Heart left ventricle (tissue), 16 donors: ENCODE results near the gene CYP2R1. TPM values are rescaled to one million over a fixed set of nuclear protein-coding genes. Genes with fewer than 3 reads are reported as not detected.

ENCODE experiments used
- ATAC-seq, 4 donors: fragments of 200-7000 bp; cut with Tn5 transposase; one replicate each; pipeline ENCODE4 v1.9.1; 2020 to 2022; ENCODE audit warnings: moderate library complexity in 4 of 4, mild to moderate bottlenecking in 3 of 4, moderate number of reproducible peaks in 1 of 4
- DNase-seq, 5 donors: peaks; one replicate each; pipeline ENCODE4 v3.0.0-alpha.2; 2020
- H3K27ac ChIP-seq, 12 donors: fragments of 200-600 bp; sonication (generic) in 4 of 12; one replicate each; pipeline versions ENCODE4 v1.5.0 to v1.8.0; 2016 to 2022; ENCODE audit warnings: mild to moderate bottlenecking in 2 of 12
- H3K27me3 ChIP-seq, 9 donors: fragments of 200-600 bp; sonication (generic) in 2 of 9; one replicate each; pipeline versions ENCODE4 v1.5.1 to v1.8.0; 2016 to 2022; ENCODE audit warnings: mild to moderate bottlenecking in 3 of 9
- H3K36me3 ChIP-seq, 9 donors: fragments of 200-600 bp; sonication (generic) in 2 of 9; one replicate each; pipeline versions ENCODE4 v1.5.0 to v1.8.0; 2018 to 2022; ENCODE audit warnings: mild to moderate bottlenecking in 2 of 9
- H3K4me1 ChIP-seq, 12 donors: fragments of 200-600 bp; sonication (generic) in 4 of 12; one replicate each; pipeline versions ENCODE4 v1.5.0 to v1.8.0; 2016 to 2022; ENCODE audit warnings: mild to moderate bottlenecking in 3 of 12
- H3K4me3 ChIP-seq, 12 donors: fragments of 200-600 bp; sonication (generic) in 4 of 12; one replicate each; pipeline versions ENCODE4 v1.5.0 to v1.8.0; 2017 to 2022; ENCODE audit warnings: mild to moderate bottlenecking in 9 of 12, moderate library complexity in 4 of 12
- H3K9me3 ChIP-seq, 12 donors: fragments of 200-600 bp; sonication (generic) in 4 of 12; one replicate each; pipeline versions ENCODE4 v1.5.0 to v1.8.0; 2016 to 2022; ENCODE audit warnings: mild to moderate bottlenecking in 1 of 12
- POLR2A ChIP-seq, 2 donors: fragments of 450-650 bp; IDR thresholded peaks; one replicate each; pipeline ENCODE4 v1.6.1; 2017; ENCODE audit warnings: antibody characterized with exemption in 2 of 2, mild to moderate bottlenecking in 2 of 2, moderate library complexity in 2 of 2
- WGBS, 4 donors: extraction: QIAGEN DNeasy Blood & Tissue Kit in 2 of 4; methylation state at CpG; one replicate each; pipeline versions ENCODE4 v1.1.5 to v1.1.7; 2013 to 2018; 5-methylcytosine and 5-hydroxymethylcytosine counted together
- intact Hi-C, 10 donors: fragments of 100-400 bp; cut with DNase I; formaldehyde crosslinking; loops; one replicate each; pipeline versions ENCODE4 v1.11.1 to v1.14.2; 2022
- polyA plus RNA-seq, 2 donors: library from polyadenylated mRNA; stranded (reverse); fragments of 200-250 nt; gene quantifications; one replicate each; pipeline ENCODE4 v1.2.3, GENCODE V29; 2013
- total RNA-seq, 9 donors: library from RNA; depleted of rRNA in 2 of 9; stranded (reverse); fragments of >200 nt in 2 of 9; fragmentation: NEBNext Ultra II Directional in 3 of 9; extraction: Animal tissue kit (Norgen Biotek cat#: 25700) in 3 of 9; gene quantifications; one replicate each; pipeline versions ENCODE4 v1.1.0 to v1.2.4, GENCODE V29; 2016 to 2023
- TF ChIP-seq, protein P1 (sequence below), 12 donors: fragments of 200-600 bp; sonication (generic) in 4 of 12; IDR thresholded peaks; one replicate each; pipeline versions ENCODE4 v1.5.0 to v1.8.0; 2018 to 2022; ENCODE audit warnings: antibody characterized with exemption in 12 of 12, mild to moderate bottlenecking in 5 of 12
- donor health status: ischemic (EF 13 %, LVEDD 7.1; RV severe dilation, severe dysfunction).
- donor health status: healthy with polysubstance abuse.
- donor health status: DM: no; HTN: yes; CAD: no.
- donor health status: DM: no; HTN: no; CAD: no.
- donor health status: ischemic (EF 25% LVEDD 6.9; RV normal size, moderate dysfunction).
- donor health status: ischemic (EF 25% LVEDD 5.7; RV mildly dilated, moderate dysfunction).
- donor health status: healthy.
- donor health status: DM: yes; HTN: yes; CAD: no.
- donor health status: ischemic (EF 35%, LVEDD 5.7; RV mildly dilated, moderate dysfunction).
- donor health status: nonischemic (EF 11% LVEDD 7.7; RV severe dilation, severe dysfunction).
- donor health status: DM: yes; HTN: yes; CAD: no.
- donor health status: PGD.
- donor health status: ischemic (EF 29% LVEDD 5.4; RV normal size, mild dysfunction).
- donor health status: nonischemic (EF 23%, LVEDD 6.1; RV moderate dilation, normal function).

CYP2R1 gene
- total and polyA plus RNA-seq, 11 donors = 4.4 to 13.7 (median 7.6) TPM

DNA sequence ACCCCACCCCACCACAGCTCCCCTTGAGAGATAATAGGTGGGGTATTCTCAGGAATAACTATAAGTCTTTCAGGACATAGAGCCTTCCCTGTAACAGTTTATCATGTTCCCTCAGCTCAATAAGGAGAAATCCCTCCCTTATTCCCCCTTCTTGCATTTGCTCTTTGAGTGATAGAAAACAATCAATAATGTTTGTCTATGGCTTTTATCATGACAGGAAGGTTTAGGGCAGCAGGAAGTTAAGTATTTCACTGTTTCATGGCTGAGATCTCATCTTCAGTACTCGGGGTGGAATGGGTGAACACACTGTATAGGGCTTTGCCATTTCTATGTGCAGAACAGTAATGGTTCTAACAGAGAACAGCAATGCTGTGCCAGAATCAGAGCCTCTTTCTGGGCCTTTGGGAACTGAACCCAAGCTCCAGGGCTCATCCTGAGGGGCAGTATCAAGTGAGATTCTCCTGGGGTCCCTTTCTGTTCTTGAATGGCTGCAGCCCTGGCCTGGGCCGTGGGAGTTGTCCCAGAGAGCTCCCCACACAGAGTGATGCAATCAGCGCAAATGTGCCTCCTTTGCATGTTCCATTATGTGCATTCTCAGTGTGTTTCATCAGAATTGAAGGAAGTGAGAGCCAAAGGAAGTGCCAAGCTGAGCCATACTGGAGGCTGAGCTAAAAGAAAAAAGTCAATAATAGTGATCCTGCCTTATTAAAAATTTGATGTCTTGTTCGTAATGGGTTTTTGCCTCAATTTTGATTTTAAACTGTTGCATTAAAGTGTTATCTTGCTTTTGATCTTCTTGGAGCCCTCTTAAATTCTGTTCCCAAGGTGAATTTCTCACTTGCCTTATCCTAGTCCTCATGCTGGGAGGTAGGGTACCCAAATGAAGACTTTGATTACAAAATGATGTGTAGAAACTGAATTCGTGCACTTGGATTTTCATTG lies 2.9 kb upstream of the CYP2R1 start:
- H3K9me3 ChIP-seq = no peaks in the 10 kb centered on the region
- TF ChIP-seq, protein P1, sequence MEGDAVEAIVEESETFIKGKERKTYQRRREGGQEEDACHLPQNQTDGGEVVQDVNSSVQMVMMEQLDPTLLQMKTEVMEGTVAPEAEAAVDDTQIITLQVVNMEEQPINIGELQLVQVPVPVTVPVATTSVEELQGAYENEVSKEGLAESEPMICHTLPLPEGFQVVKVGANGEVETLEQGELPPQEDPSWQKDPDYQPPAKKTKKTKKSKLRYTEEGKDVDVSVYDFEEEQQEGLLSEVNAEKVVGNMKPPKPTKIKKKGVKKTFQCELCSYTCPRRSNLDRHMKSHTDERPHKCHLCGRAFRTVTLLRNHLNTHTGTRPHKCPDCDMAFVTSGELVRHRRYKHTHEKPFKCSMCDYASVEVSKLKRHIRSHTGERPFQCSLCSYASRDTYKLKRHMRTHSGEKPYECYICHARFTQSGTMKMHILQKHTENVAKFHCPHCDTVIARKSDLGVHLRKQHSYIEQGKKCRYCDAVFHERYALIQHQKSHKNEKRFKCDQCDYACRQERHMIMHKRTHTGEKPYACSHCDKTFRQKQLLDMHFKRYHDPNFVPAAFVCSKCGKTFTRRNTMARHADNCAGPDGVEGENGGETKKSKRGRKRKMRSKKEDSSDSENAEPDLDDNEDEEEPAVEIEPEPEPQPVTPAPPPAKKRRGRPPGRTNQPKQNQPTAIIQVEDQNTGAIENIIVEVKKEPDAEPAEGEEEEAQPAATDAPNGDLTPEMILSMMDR (IDR thresholded peaks at IDR 0.05) = no peak
- TF ChIP-seq POLR2A (IDR thresholded peaks at IDR 0.05) = no peak
- H3K4me1 ChIP-seq = peaks cover 0 to 18% (median 9%) of the 10 kb centered on the region in 12 donors
- no peak overlapping the region for H3K4me3 ChIP-seq
- ATAC-seq = no peak
- peak; percentile 37 to 61 (median 49) for DNase-seq
- H3K36me3 ChIP-seq = no peaks in the 10 kb centered on the region
- H3K27ac ChIP-seq = peak overlapping the region in 1 of 12 donors; percentile 49
- WGBS, 4 donors = 62 to 69% (median 67%) methylated on average over 5 of the region's 5 CpGs
- intact Hi-C loops = loop anchor here in 8 of 10 donors (5.0 to 10.0 kb wide), 6 partner anchors 250 to 373 kb away; partner anchors contain the start of genes PDE3B (in 5 of the 8) and PSMA1 (in 4 of the 8)
- H3K27me3 ChIP-seq = no peaks in the 10 kb centered on the region

DNA sequence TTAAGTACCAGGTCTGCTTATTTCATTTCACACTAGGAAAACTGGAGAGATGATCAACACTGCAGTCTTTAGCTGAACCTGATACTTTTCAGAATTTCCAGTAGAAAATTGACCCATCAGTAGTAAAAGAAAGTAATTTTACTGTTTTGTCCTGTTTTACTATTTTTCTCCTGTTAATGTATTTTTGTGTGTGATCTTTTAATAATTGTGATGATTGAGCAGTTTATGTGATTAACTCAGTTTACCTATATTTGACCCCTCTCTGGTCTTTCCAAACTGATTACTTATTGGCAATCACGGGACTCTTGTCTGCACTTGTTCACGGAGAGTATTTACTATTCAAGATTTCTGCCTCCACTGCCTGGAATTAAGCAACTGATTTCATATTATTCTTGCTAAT lies 546 bp upstream of the CYP2R1 start:
- Histone ChIP-seq H3K27me3 (no peaks in the 10 kb centered on the region), H3K27ac (peak overlapping the region in 10 of 12 donors; percentile 25 to 96 (median 86)), H3K9me3 (no peaks in the 10 kb centered on the region), H3K36me3 (no peaks in the 10 kb centered on the region), H3K4me1 (peaks cover 0 to 28% (median 9%) of the 10 kb centered on the region in 12 donors), H3K4me3 (peak overlapping the region in 11 of 12 donors; percentile 64 to 92 (median 70))
- DNase-seq (no peak), ATAC-seq (no peak)
- 86 to 97% (median 89%) methylated on average over 2 of the region's 2 CpGs for WGBS, 4 donors
- intact Hi-C loops = loop anchor here in 8 of 10 donors (1.0 to 10.0 kb wide), 7 partner anchors 248 to 372 kb away; partner anchors contain the start of genes PDE3B (in 5 of the 8) and PSMA1 (in 5 of the 8)
- TF ChIP-seq, protein P1 (IDR thresholded peaks at IDR 0.05) = no peak
- TF ChIP-seq POLR2A (IDR thresholded peaks at IDR 0.05) = no peak

DNA sequence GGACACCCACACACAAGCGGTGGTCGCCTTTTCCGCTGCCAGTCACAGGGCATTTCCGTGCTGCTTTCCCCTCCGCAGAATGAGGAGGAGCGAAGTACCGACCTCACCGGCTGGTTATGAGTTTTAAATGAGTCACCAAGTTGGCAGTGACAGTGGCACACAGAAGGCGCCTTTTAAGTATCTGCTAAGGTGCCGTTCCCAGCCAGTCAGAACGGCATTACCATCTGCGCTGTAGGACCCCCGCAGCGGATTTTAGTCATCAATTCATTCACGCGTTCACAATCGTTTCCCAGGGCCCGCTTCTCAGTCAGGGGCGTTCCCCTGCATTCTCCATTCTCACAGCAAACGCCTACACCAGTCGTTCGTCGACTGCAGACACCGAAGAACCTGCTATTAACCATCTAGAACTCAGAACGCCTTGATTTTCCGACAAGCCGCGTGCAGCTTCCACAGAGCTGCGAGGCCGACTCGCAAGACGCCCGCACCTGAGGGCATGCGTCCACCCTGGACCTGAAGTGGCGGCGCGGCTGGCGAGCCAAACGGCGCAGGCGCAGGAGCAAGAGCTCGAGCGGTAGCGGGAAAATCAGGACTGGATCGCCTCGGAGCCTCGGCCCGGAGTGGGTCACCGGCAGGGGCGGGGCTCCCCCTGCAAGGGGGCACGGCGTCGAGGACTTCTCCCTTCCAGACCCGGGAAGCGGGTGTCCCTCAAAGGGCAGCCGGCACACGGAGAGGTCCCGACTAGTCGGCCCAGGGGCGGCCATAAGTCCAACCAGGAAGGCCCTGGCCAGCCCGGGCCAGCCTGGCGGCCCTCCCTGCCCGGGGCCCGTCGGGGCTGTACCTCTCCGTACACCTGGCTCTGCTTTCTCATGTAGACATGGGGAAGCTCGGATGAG lies 642 bp downstream of the CYP2R1 start:
- 0 to 1% (median 0%) methylated on average over 43 to 67 of the region's 67 CpGs for whole genome bisulfite sequencing, 4 donors
- no peaks in the 10 kb centered on the region for H3K9me3 ChIP-seq
- no peaks in the 10 kb centered on the region for H3K36me3 ChIP-seq
- intact Hi-C loops = loop anchor here in 9 of 10 donors (1.0 to 10.0 kb wide), 7 partner anchors 247 to 371 kb away; partner anchors contain the start of genes PSMA1 (in 6 of the 9) and PDE3B (in 5 of the 9)
- ATAC-seq = peak; percentile 59 to 90 (median 88)
- H3K4me3 ChIP-seq = peak overlapping the region; percentile 64 to 92 (median 70)
- peak; percentile 88 to 94 (median 91) for DNase-seq
- H3K27me3 ChIP-seq = no peaks in the 10 kb centered on the region
- H3K4me1 ChIP-seq = peaks cover 0 to 28% (median 9%) of the 10 kb centered on the region in 12 donors
- peak in 1 of 2 donors; percentile 31 for TF ChIP-seq POLR2A (IDR thresholded peaks at IDR 0.05)
- TF ChIP-seq, protein P1 (IDR thresholded peaks at IDR 0.05) = no peak
- peak overlapping the region; percentile 40 to 96 (median 86) for H3K27ac ChIP-seq
